ENCODE results near the gene OR6Q1.

Gene OR6Q1

DNA sequence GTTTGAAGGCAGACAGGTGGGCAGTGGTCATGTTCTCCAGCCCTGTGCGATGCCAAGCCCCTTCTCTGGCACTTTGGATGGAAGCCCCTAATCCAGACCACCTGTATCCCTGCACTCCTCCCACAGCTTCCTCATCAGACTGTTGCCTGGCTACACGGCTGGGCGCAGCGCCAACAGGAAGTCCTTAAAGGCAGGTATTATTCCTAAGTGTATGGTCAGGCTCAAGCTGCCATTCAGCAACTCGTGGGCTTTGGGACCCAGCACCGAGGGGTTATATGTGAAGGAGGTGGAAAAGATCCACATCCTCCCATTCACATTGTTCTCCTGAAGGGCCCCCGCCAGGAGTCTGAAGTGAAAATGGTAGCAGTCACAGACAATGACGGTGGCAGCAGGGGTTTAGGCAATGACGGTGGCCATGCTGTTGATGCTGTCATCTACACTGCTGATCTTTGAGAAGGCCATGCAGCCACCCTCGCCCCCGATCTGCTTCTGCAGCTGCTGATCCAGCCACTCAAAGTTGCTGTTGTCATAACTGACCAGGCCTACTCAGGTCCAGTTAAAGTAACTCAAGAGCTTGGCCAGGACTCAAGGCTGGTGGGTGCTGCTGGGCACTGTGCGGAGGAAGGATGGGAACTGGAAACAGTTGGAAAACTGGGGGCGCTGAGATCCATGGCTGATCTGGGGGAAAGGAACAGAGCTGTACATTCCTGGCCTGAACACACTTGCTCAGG is 27.7 kb downstream of the OR6Q1 start:
- peak; percentile 63 for DNase-seq

DNA sequence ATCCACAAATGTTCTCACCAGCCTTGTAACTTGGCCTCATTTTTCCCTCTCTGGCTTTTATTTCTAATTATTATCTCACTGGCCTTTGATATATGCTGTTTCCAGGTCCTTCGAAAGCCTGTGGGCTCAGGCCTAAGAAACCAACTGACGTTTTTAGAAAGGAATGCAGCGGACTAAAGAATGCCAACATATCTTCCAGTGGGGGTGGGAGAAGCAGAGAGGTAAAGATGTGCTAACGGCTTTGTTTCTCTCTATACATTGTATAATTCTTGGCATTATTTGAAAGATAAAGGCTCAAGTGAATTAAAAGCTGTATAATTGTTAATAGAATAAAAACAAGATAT is 28.2 kb downstream of the OR6Q1 start:
- no peak for DNase-seq

DNA sequence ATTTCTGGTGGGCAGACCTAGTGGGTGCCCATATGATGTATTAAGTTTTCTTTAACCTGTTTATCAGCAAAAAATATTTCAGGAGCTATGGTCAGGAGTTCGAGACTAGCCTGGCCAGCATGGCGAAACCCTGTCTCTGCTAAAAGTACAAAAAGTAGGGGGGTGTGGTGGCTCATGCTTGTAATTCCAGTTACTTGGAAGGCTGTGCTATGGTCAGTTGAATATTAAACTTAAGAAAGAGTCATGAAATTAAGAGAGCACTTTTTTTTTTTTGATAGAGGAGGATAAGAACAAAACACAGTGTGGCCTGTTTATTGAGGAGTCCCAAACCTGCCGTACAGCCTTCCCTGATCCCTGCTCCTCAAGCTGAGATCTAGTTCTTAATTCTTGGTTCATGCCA is 29.8 kb downstream of the OR6Q1 start:
- no peak for DNase-seq

DNA sequence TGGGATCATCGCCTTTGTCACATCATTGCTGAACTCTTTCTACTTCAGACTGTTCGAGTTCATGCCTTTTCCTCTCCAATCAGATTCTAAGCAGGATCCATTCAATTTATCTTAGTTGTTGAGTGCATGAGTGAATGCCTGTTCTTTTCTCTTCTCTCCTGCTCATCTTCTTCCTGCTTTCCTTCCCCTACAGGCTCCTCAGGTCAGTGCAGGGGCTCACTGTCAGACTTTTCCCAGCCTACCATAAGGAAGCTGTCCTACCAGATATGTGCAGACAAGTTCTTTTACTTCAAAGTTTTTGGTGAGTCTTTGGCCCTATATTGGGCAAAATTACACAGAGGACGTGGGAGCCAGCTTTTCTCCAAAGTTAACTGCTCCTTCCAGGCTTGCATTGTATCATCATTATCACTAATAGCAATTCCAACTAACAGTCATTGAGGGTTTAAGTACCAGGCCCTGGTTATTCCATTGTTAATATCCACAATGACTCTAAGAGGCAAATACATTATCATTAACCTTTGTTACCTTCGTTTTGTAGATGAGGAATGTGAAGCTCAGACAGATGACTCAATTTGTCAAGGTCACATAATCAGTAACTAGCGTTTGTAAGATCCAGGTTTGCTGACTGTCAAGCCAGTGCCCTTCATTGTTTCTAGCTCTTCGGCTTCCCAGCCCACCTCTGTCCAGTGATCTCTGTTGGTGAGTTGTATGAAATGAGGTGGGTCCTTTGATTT is 30.4 kb downstream of the OR6Q1 start:
- no peak for DNase-seq

DNA sequence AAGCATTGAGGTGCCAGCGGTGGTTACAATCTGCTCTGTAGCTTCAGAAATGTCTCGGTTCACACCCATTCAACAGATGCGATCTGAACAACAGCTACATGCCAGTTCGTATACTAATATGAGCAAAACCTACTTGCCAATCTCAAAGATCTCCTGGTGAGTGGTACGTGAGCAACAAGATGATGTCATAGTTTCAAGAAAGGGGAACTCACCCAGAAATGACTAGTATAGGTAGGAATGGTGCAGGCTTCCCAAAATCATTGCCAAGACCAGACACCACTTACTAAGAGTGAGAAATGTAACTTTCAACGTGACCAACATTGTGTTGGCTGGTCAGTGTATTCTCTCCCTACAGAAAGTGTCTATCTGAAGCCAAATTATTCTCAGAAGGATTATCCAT is 31.1 kb downstream of the OR6Q1 start:
- no peak for DNase-seq

DNA sequence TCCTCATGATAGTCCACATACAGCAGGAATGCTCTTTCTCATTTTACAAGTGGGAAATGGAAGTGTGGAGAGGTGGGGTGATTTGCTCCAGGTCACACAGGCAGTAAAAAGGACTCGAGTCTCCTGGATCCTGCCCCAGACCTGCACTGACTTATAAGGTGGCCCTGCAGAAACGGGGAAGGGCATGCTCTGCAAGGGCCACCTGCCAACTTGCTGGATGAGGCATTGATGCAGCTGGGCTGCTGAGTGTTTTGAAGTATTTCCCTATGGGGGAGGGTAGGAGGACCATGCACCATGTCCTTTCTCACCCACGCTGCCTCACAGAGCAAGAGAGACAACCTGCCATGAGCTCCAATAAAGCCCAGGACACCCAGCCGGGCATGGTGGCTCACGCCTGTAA is 36.9 kb downstream of the OR6Q1 start:
- DNase-seq = no peak

DNA sequence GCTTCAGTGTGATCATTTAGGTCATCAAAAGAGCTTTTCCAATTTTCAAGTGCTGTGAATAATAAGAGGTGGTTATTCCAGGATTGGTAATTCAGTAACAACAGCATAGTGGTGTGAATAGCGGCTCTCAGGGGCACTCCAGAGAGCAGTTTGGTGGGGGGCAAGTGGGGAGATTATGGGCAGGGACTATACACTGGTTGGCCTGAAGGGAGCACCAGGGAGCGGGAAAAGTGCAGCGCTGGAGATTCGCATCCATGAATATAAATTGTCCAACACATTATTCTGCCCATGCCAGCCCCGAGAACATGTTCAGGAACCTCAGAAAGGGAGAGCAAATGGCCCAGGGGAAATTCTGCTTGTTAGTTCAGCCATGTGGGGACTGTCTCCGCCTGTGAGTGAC is 37.9 kb downstream of the OR6Q1 start:
- DNase-seq = no peak

DNA sequence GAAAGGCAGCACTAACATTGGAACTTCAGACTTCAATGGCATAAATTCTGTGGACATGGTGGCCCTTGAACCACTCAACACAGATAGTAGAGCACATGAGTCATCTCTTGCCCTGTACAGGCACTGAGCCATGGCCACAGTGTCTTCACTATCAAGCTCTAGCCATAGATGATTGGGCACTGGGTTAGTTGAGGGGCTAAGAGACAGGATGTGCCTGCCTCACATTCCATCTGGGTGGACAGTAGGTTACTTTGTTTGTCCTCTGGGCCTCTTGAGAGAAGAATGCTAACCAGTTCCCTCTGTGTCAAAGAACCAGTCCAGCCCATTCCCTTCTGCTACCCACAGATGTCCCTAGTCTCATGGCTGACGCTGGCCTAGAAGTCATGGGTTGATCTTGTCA is 39.8 kb downstream of the OR6Q1 start:
- no peak for DNase-seq

DNA sequence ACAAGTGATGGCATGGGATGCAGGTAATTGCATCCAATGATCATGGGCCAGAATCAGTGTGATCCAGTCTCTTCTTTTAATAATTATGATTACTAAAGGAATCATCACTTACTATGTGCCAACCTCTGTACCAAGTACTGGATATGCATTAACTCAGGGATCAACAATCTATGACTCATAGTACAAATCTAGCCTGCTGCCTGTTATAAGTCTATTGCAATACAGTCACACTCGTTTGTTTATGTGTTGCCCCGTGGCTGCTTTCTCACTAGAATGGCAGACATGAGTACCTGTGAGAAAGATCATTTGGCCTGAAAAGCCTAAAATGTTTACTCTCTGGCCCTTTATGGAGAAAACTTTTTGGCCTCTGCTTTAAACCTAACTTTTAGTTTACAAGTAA is 45.0 kb downstream of the OR6Q1 start:
- DNase-seq = no peak

Data from NCI-H1105 treated with DMSO at 0.1 percent for 48 hours (cell line).